A673 (cell line): Measurements from ENCODE around the gene NCKIPSD. TPM values are rescaled to one million over a fixed set of nuclear protein-coding genes. Genes with fewer than 3 reads are reported as not detected.

Experiments used
- BruUV-seq: library from RNA; stranded (reverse); fragments of 400-500 nt; replicated peaks from 2 replicates; lab custom pipeline; 2021; lab: Mats Ljungman, UMichigan
- CTCF ChIA-PET: fragments of 300-600 bp; sonication (Branson Sonifier 250); formaldehyde crosslinking; loops from one replicate; lab custom pipeline; 2022; ENCODE audit warnings: antibody characterized with exemption; lab: Charles Lee
- POLR2A ChIA-PET: fragments of 300-600 bp; sonication (Branson Sonifier 250); formaldehyde crosslinking; loops from one replicate; lab custom pipeline; 2022; ENCODE audit warnings: antibody characterized with exemption; ENCODE audit not compliant: low non-redundant PET; lab: Charles Lee
- DNase-seq: peaks from one replicate; pipeline ENCODE4 v3.0.0-alpha.2; 2015; ENCODE audit warnings: low spot score
- H3K27ac ChIP-seq: fragments of 200-600 bp; sonication (generic); 2 replicates; pipeline ENCODE4 v1.5.1; 2016; ENCODE audit warnings: mixed run types, low read depth, mild to moderate bottlenecking, mixed read lengths, antibody characterized with exemption, low read length; ENCODE audit not compliant: poor library complexity, severe bottlenecking
- H3K27me3 ChIP-seq: fragments of 200-600 bp; sonication (generic); replicated peaks from 2 replicates; pipeline ENCODE4 v1.6.1; 2017; ENCODE audit warnings: mixed run types, low read depth, mild to moderate bottlenecking, mixed read lengths, antibody characterized with exemption, low read length; ENCODE audit not compliant: insufficient read depth, poor library complexity
- H3K36me3 ChIP-seq: fragments of 200-600 bp; sonication (generic); 2 replicates; pipeline ENCODE4 v1.6.1; 2016; ENCODE audit warnings: mixed run types, mild to moderate bottlenecking, mixed read lengths, antibody characterized with exemption, low read length; ENCODE audit not compliant: insufficient read depth, poor library complexity, severe bottlenecking
- H3K4me1 ChIP-seq: fragments of 200-600 bp; sonication (generic); 2 replicates; pipeline ENCODE4 v1.6.1; 2017; ENCODE audit warnings: mixed run types, mild to moderate bottlenecking, mixed read lengths, antibody characterized with exemption, low read length; ENCODE audit not compliant: insufficient read depth, poor library complexity, severe bottlenecking
- H3K4me3 ChIP-seq: fragments of 200-600 bp; sonication (generic); 2 replicates; pipeline ENCODE4 v1.5.1; 2016; ENCODE audit warnings: low read depth, mixed run types, mild to moderate bottlenecking, mixed read lengths, low read length; ENCODE audit not compliant: poor library complexity, severe bottlenecking
- H3K9me3 ChIP-seq: fragments of 200-600 bp; sonication (generic); 2 replicates; pipeline ENCODE4 v1.6.1; 2016; ENCODE audit warnings: mixed run types, low read depth, mild to moderate bottlenecking, mixed read lengths, antibody characterized with exemption, low read length; ENCODE audit not compliant: poor library complexity, severe bottlenecking
- CTCF ChIP-seq: fragments of 300-800, 200-600 bp; sonication (generic); conservative IDR thresholded peaks from 2 replicates; pipeline ENCODE4 v1.5.1; 2017; ENCODE audit warnings: low read depth, mild to moderate bottlenecking, antibody characterized with exemption, low read length, moderate library complexity, mixed read lengths
- EZH2 ChIP-seq: fragments of 200-600 bp; sonication (generic); IDR thresholded peaks from 2 replicates; pipeline ENCODE4 v1.6.1; 2017; ENCODE audit warnings: borderline replicate concordance, low read depth, mild to moderate bottlenecking, mixed read lengths, antibody characterized with exemption, low read length; ENCODE audit not compliant: poor library complexity, severe bottlenecking
- intact Hi-C: fragments of 100-400 bp; cut with micrococcal nuclease; formaldehyde crosslinking; loops from one replicate; pipeline ENCODE4 v1.10.0; 2022; ENCODE audit not compliant: unreplicated experiment
- total RNA-seq: library from RNA; stranded (reverse); gene quantifications from 2 replicates; pipeline ENCODE4 v1.2.3, GENCODE V29; 2021

The NCKIPSD gene
- total RNA-seq, 1 experiment from 2014 or later: 15.0 TPM

GRCh38 chr3:48656061-48656840 is 29.5 kb downstream of the NCKIPSD start:
- no peaks in the 10 kb centered on the region for H3K9me3 ChIP-seq
- H3K36me3 ChIP-seq: no peaks in the 10 kb centered on the region
- H3K4me3 ChIP-seq: peak overlapping the region; percentile 45
- peak; percentile 79 for DNase-seq
- no peaks in the 10 kb centered on the region for H3K27me3 ChIP-seq
- CTCF ChIA-PET: no interaction called here
- BruUV-seq: no TSS peak
- H3K4me1 ChIP-seq: no peaks in the 10 kb centered on the region
- TF ChIP-seq EZH2: no peak
- peak; percentile 39 for TF ChIP-seq CTCF
- POLR2A ChIA-PET: no interaction called here
- H3K27ac ChIP-seq: no peak overlapping the region
- intact Hi-C loops: no loop called here

GRCh38 chr3:48655606-48656005 is 30.1 kb downstream of the NCKIPSD start:
- intact Hi-C loops: no loop called here
- no peaks in the 10 kb centered on the region for H3K27me3 ChIP-seq
- ChIA-PET CTCF (no interaction called here), POLR2A (no interaction called here)
- H3K27ac ChIP-seq: no peak overlapping the region
- H3K4me3 ChIP-seq: peak overlapping the region; percentile 45
- no peaks in the 10 kb centered on the region for H3K4me1 ChIP-seq
- no peak for TF ChIP-seq EZH2
- TF ChIP-seq CTCF: no peak
- no peaks in the 10 kb centered on the region for H3K36me3 ChIP-seq
- no peak for DNase-seq
- BruUV-seq: no TSS peak
- H3K9me3 ChIP-seq: no peaks in the 10 kb centered on the region

GRCh38 chr3:48655063-48655462 is 30.7 kb downstream of the NCKIPSD start:
- H3K4me3 ChIP-seq: no peak overlapping the region
- no peak overlapping the region for H3K27ac ChIP-seq
- H3K4me1 ChIP-seq: no peaks in the 10 kb centered on the region
- DNase-seq: no peak
- POLR2A ChIA-PET: no interaction called here
- TF ChIP-seq EZH2 (no peak), CTCF (no peak)
- no TSS peak for BruUV-seq
- no peaks in the 10 kb centered on the region for H3K27me3 ChIP-seq
- CTCF ChIA-PET: no interaction called here
- intact Hi-C loops: no loop called here
- H3K36me3 ChIP-seq: no peaks in the 10 kb centered on the region
- no peaks in the 10 kb centered on the region for H3K9me3 ChIP-seq
